GM18951 (cell line): ENCODE results near the gene OR8K5.
"Not testable (repeated sequence)": the region's sequence is repeated elsewhere in the genome, so short reads cannot be mapped to it uniquely, and the experiment has no call there.

Source experiments
- POLR2A ChIP-seq: IDR thresholded peaks from 4 replicates; pipeline ENCODE4 v1.6.1; 2011; ENCODE audit warnings: mild to moderate bottlenecking; ENCODE audit not compliant: insufficient read length, insufficient read depth; ENCODE audit errors: extremely low read depth
- in situ Hi-C: fragments of 300-500 bp; cut with MboI; formaldehyde crosslinking; loops from one replicate; pipeline ENCODE4 v1.12.0; 2022; ENCODE audit warnings: low sequenced_read_pairs, mixed read lengths, inconsistent platforms; ENCODE audit not compliant: unreplicated experiment

Gene OR8K5, protein sequence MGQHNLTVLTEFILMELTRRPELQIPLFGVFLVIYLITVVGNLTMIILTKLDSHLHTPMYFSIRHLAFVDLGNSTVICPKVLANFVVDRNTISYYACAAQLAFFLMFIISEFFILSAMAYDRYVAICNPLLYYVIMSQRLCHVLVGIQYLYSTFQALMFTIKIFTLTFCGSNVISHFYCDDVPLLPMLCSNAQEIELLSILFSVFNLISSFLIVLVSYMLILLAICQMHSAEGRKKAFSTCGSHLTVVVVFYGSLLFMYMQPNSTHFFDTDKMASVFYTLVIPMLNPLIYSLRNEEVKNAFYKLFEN

DNA sequence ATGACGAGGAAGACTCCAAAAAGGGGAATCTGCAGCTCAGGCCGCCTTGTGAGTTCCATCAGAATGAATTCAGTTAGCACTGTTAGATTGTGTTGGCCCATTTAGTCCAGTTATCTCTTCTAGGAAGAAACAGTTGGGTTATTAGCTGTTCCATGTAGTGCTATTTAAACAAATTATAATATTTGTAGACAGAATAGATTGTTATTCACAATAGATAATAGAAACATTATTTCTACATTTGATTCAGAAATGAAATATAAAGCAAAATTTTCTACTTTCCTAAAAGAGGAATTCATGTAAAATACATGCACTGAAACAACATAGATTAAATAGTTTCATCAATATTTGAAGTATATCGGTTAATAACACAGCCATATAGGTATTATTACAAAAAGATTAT, at the start of gene OR8K5:
Gene OR8K5, minus strand, starts transcription at position 101 of the 400 bp plus-strand sequence. Its CDS starts 0 bp downstream, at position 101.
- TF ChIP-seq POLR2A = no peak
- in situ Hi-C loops = no loop called here

DNA sequence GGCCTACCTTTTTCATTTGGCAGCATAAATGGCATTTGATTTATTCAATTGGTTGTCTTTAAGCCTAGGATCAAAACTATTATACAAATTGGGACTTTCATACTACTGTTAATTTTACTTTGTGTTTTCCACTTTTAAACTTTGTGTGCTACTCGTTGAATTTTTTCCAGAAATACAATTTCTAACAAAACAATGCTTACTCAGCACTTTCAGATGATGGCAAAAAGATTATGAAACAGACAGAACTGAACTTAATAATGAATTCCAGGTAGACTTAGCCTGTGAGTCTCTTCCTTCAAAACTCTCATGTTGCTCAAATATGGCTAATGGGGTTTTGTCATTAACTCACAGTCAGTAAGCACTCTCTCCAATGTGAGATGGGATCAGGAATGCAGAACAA, 47.7 kb upstream of the OR8K5 start:
- TF ChIP-seq POLR2A = no peak
- in situ Hi-C loops = no loop called here

DNA sequence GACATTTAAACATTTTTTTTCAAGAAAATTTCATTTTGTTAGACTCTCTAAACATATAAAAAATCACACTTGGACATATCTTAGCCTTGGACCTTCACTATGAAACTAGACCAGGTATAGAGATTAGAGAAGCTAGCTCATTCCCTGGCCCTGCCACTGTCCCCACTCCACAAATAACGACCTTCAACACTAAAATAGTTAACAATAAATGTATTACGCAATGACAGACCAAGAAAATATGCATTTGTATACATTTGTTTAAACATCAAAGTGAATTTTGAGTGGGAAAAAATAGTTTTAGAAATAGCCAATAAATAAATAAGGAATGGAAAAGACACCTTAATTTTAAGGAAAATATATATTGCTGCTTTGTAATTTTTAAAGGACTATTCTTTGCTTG, 37.2 kb upstream of the OR8K5 start:
- TF ChIP-seq POLR2A = no peak
- in situ Hi-C loops = no loop called here

DNA sequence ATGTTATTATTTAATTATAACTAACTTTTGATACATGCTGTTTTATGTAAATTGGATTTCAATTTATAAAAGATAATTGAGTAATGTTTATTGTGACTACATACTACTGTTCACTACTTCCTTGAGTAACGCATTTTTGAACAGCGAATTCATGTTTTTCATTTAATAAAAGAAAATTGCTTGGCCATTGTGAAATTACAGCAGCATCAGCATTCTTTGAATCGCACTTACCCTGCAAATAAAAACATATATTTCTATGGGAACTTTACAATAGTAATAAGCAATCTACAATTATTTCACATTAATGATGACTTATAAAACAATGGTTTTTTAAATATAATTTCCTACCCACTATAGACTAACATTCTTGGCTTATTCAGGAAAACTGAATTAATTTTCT, 36.6 kb upstream of the OR8K5 start:
- in situ Hi-C loops = no loop called here

DNA sequence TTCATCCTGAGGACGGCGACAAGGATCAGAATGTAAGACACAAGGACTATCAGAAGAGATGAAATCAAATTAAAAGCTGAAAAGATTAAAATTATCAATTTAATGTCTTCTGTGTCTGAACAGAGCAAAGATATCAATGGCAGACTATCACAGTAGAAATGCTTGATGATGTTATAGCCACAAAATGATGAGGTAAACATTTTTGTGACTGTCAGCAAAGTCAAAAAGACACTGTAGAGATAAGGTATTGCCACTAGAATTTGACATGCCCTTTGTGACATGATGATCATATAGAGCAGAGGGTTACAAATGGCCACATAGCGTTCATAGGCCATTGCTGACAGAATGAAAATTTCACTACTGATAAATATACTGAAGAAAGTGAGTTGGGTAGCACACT, 28.5 kb upstream of the OR8K5 start:
- TF ChIP-seq POLR2A = no peak
- in situ Hi-C loops = no loop called here

More for the DNA sequence above, 36.6 kb upstream of the OR8K5 start:
- TF ChIP-seq POLR2A = no peak

DNA sequence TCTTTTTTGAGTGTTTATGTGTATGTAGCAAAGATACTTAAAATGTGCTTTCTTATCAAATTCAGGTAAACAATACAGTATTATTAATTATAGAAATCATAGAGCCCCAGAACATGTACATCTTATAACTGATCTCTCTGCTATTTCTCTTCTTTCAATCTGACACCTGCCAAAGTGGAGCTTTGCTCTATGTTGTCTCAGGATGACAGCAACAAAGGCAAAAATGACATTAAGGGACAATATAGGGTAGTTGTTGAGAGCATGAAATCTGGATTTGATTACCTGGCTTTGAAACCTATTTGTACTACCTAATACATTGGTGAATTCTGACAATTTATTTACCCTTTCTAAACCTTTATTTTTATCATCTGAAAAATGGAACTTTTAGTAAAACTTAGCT, 23.3 kb upstream of the OR8K5 start:
- in situ Hi-C loops = no loop called here
- no peak for TF ChIP-seq POLR2A

DNA sequence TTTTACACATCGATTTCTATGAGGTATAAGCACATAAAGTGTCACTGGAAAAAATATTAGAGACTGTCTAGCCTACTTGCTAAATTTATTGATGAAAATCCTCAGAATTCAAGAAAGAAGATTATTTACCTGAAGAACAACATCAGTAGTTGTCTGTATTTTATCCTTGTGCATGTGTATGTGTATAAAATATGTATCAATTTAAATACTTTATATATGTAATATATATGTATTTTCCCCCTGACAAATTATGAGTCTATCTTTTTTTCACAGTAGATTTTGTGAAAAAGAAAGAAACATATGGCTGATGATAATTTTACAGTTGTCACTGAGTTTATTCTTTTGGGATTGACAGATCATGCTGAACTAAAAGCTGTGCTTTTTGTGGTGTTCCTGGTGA, 16.2 kb upstream of the OR8K5 start, which contains the start of gene OR5J2:
Gene OR5J2, plus strand, starts transcription at position 301 of the 400 bp plus-strand sequence. Its CDS starts 0 bp downstream, at position 301.
- no peak for TF ChIP-seq POLR2A

DNA sequence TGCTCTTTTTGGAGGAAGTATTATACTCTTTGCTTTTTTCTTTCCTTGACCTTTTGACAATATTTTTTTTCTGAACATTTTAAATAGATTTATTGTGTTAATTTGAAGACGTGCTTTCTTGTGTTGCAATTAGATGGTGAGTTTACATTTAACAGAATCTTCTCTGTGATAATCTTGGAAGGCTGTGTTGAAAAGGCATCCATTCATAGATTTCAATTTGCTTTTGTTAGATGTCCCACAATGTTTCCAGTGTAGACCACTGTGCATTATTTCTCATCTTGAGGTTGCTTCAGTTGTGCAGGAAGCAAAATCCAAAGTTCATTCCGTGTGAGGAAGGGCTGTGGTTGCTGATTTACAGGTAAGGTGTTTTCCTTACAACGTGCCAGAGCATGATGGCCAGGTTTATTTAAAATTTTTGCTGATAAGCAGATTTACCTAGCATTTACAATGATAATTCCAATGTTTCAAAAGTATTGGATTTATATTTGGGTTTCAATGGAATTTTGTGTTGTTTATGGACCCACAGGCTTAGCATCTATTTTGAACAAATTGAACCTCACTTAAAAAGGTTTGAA, 12.2 kb upstream of the OR8K5 start:
- in situ Hi-C loops = no loop called here
- no peak for TF ChIP-seq POLR2A

More for the DNA sequence above, 16.2 kb upstream of the OR8K5 start, which contains the start of gene OR5J2:
- in situ Hi-C loops = no loop called here

DNA sequence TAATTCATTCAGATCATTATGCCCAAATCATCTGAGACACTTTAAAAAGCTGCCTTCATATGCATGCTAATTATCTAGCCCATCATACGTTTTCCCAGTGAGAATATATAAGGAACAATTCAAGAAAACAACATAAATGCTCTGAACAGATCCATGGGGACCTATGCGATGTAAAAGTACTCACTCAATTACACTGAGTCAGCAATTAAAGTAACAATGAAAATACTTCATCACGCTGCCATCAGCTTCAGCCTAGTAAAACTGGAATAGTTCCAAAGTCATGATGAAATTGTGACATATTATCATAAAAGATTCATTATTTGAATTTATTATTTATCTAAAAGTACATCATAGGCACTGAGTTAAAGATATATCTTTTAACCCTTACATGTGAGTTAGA, 3.7 kb upstream of the OR8K5 start:
- no peak for TF ChIP-seq POLR2A
- in situ Hi-C loops = no loop called here

DNA sequence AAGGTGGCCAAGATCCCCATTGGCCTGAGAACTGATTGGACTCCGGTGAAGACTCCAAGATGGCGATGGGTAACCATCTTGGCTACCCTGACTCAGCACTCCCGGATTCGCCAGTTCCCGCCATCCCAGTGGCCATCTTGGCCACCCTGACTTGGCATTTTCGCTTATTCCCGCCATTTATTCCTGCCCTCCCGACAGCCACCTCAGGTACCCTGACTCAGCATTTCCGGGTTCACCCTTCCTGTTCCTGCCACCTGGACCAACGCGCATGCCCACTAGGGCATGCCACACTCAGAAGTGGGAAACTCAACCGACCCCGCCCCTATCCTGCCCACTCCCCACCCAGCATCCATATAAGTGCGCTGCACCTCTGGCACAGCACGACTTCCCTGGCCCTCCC, 7.8 kb downstream of the OR8K5 start:
- in situ Hi-C loops = no loop called here
- no peak for TF ChIP-seq POLR2A

DNA sequence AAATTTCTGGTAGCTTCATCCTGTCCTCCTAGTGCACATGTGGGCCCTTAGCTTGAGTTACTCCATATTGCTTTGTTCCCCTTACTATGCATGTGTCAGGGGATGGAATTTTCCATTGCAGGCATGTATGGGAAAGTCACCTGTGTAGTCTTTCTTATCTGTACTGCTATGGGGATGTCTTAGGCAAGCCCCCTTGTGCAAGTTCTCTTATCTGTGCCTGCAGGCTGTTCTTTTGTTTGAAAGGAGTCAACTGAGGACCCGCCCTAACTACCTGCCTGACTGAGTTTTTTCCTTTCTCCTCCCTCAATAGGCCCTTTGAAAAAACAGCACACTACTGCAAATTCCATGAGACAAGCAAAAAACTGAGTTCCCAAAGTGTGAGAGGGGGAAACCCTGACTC, 8.7 kb downstream of the OR8K5 start:
- TF ChIP-seq POLR2A = no peak
- in situ Hi-C loops = no loop called here

DNA sequence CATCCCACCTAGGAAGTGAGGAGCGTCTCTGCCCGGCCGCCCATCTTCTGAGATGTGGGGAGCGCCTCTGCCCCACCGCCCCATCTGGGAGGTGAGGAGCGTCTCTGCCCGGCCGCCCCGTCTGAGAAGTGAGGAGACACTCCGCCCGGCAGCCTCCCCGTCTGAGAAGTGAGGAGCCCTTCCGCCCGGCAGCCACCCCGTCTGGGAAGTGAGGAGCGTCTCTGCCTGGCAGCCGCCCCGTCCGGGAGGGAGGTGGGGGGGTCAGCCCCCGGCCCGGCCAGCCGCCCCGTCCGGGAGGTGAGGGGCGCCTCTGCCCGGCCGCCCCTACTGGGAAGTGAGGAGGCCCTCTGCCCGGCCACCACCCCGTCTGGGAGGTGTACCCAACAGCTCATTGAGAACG, 16.4 kb downstream of the OR8K5 start:
- in situ Hi-C loops = not testable (repeated sequence)

DNA sequence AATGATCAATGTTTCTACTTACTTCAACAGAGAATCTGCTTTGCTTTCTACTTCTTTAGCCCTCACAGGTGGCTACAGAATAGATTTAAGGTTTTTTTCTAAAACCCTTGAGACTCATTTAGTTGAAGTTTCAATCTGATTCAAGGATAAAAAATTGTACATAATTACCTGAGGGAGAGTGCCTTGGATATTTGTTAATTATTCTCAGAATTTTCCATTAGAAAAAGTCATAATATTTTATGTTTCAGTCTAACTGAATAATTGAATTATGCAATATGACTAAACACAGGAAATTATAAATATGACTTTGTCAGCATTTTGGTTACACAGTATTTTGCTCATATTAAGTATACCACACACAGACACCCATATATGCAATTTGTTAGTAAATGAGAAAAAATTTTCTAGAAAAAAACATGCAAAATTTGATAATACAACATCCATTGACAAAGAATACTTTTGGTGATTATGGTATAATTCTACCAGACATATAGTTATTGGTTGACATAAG, 19.9 kb downstream of the OR8K5 start, which contains the start of gene OR8J3:
Gene OR8J3, minus strand, starts transcription at position 51 of the 511 bp plus-strand sequence. CDS start 2,483 bp downstream, outside the sequence.
- in situ Hi-C loops = no loop called here
- no peak for TF ChIP-seq POLR2A

DNA sequence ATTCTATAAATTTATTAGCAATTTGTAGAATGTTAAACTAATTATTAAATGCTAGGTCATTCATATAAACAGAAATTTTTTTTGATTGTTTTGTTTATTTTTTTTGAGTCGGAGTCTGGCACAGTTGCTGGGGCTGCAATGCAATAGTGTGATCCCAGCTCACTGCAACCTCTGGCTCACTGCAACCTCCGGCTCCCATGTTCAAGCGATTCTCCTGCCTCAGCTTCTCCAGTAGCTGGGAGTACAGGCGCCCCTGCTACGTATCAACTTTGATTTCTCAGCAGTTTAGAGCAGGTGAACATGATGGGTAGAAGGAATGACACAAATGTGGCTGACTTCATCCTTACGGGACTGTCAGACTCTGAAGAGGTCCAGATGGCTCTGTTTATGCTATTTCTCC, 38.0 kb downstream of the OR8K5 start, which contains the start of gene OR8H3:
Gene OR8H3, plus strand, starts transcription at position 301 of the 400 bp plus-strand sequence. Its CDS starts 0 bp downstream, at position 301.
- in situ Hi-C loops = no loop called here
- no peak for TF ChIP-seq POLR2A
